Adrenal gland (tissue), 5 donors: Measurements from ENCODE around the gene HPSE2.

Source experiments
- POLR2A ChIP-seq, 2 donors: fragments of 450-650 bp; IDR thresholded peaks; one replicate each; pipeline ENCODE4 v1.6.1; 2017; ENCODE audit warnings: antibody characterized with exemption in 2 of 2, mild to moderate bottlenecking in 2 of 2, moderate library complexity in 1 of 2
- TF ChIP-seq, protein P1 (sequence below), 6 experiments: fragments of 450-650 bp in 4 of 6; fragments of 200-600 bp in 2 of 6; sonication (generic) in 1 of 6; IDR thresholded peaks; 1 replicate in 5 of 6; 2 replicates in 1 of 6; pipeline versions ENCODE4 v1.5.1 to v1.8.0; 2016 to 2021; ENCODE audit warnings: antibody characterized with exemption in 6 of 6, mild to moderate bottlenecking in 2 of 6, moderate library complexity in 1 of 6
- donor health status: DM: no; HTN: no; CAD: no.

DNA sequence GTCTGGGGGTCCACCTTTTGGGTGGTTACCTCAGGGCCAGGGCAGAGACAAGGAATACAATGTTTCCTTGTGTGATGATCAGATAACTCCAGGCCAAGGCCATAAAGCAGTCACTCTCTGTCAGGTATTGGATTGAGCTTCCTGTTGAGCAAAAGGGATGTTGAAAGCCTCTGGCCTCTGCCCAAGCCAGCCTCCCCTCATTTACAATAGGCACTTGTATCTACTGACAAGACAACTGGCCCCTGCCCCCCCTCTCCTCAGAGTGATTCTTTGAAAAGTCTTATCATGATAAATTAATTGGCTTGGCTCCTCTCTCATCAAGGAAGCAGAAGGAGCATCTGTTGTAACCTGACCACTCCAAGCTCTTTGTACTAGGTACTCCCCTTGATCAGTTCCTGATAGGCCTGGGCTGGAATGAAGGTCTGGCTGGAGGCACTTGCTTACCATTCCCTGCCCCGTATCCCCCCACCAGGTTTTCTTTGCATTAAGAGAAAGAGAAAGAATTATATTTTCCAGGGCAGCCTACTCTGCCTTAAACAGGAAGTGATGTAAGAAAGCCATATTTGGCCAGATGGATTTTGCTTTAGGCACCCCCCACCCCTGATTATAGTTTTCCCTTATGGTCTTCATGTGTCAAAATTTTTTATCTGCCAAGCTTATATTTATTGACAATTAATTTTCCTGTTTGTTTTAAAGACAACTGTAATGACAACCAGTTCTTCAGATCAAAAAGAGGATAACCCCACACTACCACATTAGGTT is 746.8 kb downstream of the HPSE2 start:
- no peak for TF ChIP-seq POLR2A (IDR thresholded peaks at IDR 0.05)
- TF ChIP-seq, protein P1, sequence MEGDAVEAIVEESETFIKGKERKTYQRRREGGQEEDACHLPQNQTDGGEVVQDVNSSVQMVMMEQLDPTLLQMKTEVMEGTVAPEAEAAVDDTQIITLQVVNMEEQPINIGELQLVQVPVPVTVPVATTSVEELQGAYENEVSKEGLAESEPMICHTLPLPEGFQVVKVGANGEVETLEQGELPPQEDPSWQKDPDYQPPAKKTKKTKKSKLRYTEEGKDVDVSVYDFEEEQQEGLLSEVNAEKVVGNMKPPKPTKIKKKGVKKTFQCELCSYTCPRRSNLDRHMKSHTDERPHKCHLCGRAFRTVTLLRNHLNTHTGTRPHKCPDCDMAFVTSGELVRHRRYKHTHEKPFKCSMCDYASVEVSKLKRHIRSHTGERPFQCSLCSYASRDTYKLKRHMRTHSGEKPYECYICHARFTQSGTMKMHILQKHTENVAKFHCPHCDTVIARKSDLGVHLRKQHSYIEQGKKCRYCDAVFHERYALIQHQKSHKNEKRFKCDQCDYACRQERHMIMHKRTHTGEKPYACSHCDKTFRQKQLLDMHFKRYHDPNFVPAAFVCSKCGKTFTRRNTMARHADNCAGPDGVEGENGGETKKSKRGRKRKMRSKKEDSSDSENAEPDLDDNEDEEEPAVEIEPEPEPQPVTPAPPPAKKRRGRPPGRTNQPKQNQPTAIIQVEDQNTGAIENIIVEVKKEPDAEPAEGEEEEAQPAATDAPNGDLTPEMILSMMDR (IDR thresholded peaks at IDR 0.05): no peak
